Cardiac muscle cell (in vitro differentiated cells and primary cell): ENCODE measurements around the gene FAXDC2. TPM values are rescaled to one million over a fixed set of nuclear protein-coding genes. Genes with fewer than 3 reads are reported as not detected.
A peak's percentile ranks its signal among the peaks of the same experiment; 100 is the strongest.
"Not testable (repeated sequence)": the region's sequence is repeated elsewhere in the genome, so short reads cannot be mapped to it uniquely, and the experiment has no call there.

Source experiments
- DNase-seq, 2 donors: peaks; one replicate each; pipeline versions ENCODE4 v3.0.0 to v3.0.0-alpha.2; 2010 to 2017; ENCODE audit warnings: low read depth in 1 of 2, low spot score in 1 of 2
- H3K27ac ChIP-seq: fragments of 200-600 bp; sonication (generic); 2 replicates; pipeline ENCODE4 v1.5.1; 2016
- H3K27me3 ChIP-seq: fragments of 200-600 bp; sonication (generic); 2 replicates; pipeline ENCODE4 v1.6.0; 2016; ENCODE audit warnings: control low read depth
- H3K36me3 ChIP-seq: fragments of 200-600 bp; sonication (generic); 2 replicates; pipeline ENCODE4 v1.5.1; 2016; ENCODE audit warnings: control low read depth
- H3K4me1 ChIP-seq: fragments of 200-600 bp; sonication (generic); 2 replicates; pipeline ENCODE4 v1.8.1; 2017; ENCODE audit warnings: low read depth, mild to moderate bottlenecking, mixed run types
- H3K4me3 ChIP-seq: fragments of 200-600 bp; sonication (generic); 2 replicates; pipeline ENCODE4 v1.5.1; 2016; ENCODE audit warnings: mild to moderate bottlenecking
- H3K9me3 ChIP-seq: fragments of 200-600 bp; sonication (generic); 2 replicates; pipeline ENCODE4 v1.5.1; 2017; ENCODE audit warnings: low read depth, mild to moderate bottlenecking, control low read depth
- polyA plus RNA-seq: library from polyadenylated mRNA; unstranded; fragments of >200 nt; fragmentation: Nextera tagmentation; extraction: Ambion mirVana; gene quantifications from 2 replicates; pipeline ENCODE4 v1.2.1, GENCODE V29; 2016
- total RNA-seq: library from RNA; depleted of rRNA; stranded (reverse); fragments of >200 nt; gene quantifications from 2 replicates; pipeline ENCODE4 v1.2.3, GENCODE V29; 2016
- TF ChIP-seq, protein P1 (sequence below): IDR thresholded peaks from 2 replicates; pipeline ENCODE4 v1.5.1; 2012; ENCODE audit warnings: low read depth, mild to moderate bottlenecking, low read length

The FAXDC2 gene
- total and polyA plus RNA-seq, 2 experiments from 2014 or later = 25.1 to 39.4 TPM

DNA sequence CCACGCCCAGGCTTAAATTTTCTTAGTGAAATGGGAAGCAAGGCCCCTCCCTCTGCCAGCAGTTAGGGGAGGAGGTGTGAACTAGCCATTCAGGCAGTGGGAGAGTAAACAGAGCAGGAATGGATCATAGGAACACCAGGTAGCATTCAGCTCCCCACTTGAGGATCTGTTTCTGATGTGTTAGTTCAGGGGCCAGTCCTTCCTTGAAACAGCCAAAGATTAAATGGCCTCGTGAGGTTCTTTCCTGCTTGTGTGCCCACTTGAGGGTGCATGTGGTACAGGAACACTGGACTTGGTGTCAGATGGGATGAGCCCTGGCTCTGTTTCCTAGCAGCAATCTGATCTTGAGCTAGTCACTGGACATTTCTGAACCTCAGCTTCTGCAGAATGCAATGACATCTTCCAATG is 21.2 kb downstream of the FAXDC2 start:
- H3K4me3 ChIP-seq = no peak overlapping the region
- no peaks in the 10 kb centered on the region for H3K4me1 ChIP-seq
- H3K9me3 ChIP-seq = no peaks in the 10 kb centered on the region
- H3K36me3 ChIP-seq = peaks cover 11% of the 10 kb centered on the region
- TF ChIP-seq, protein P1, sequence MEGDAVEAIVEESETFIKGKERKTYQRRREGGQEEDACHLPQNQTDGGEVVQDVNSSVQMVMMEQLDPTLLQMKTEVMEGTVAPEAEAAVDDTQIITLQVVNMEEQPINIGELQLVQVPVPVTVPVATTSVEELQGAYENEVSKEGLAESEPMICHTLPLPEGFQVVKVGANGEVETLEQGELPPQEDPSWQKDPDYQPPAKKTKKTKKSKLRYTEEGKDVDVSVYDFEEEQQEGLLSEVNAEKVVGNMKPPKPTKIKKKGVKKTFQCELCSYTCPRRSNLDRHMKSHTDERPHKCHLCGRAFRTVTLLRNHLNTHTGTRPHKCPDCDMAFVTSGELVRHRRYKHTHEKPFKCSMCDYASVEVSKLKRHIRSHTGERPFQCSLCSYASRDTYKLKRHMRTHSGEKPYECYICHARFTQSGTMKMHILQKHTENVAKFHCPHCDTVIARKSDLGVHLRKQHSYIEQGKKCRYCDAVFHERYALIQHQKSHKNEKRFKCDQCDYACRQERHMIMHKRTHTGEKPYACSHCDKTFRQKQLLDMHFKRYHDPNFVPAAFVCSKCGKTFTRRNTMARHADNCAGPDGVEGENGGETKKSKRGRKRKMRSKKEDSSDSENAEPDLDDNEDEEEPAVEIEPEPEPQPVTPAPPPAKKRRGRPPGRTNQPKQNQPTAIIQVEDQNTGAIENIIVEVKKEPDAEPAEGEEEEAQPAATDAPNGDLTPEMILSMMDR = no peak
- no peak for DNase-seq
- no peaks in the 10 kb centered on the region for H3K27me3 ChIP-seq
- H3K27ac ChIP-seq = peak overlapping the region; percentile 54

DNA sequence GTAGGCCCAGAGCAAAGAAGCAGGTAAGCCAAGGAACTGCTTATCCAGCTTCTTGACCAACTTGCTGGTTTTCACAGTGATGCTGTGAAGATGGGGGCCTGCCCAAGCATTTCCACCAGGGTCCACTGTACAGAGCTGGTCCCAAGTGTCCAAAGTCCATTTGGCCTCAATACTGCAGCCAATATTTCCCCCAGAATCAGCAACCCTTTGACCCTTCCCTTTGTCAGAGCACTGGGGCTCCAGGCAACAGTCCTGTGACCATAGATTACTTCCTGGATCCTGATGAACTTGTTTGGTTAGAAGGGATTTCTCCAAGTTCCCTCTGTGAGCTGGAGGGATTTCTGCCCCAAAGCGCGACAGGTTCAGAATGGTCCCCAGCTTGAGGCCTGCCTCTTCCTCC is 26.3 kb downstream of the FAXDC2 start:
- Histone ChIP-seq H3K4me3 (no peak overlapping the region), H3K27ac (no peak overlapping the region), H3K36me3 (peaks cover 24% of the 10 kb centered on the region), H3K27me3 (no peaks in the 10 kb centered on the region), H3K4me1 (no peaks in the 10 kb centered on the region), H3K9me3 (no peaks in the 10 kb centered on the region)
- TF ChIP-seq, protein P1 = no peak
- DNase-seq = no peak

DNA sequence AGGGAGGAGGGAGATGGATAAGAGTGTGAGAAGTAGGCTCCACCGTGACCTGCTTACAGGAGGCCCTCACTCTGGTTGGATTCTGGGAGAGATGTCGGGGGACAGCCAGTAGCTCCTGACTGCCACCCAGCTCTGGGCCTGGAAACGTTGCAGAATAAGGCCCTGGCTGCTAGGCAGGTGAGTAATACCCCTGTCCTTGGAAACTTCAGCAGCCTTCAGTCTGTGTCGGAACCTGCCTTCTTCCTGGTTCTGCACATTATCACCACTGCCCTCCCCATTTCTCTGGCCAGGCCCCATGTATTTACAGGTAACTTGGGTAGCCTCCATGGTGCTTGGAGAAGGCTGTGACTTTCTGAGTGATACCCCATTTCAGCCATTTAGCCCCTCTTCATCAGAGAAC is 26.8 kb downstream of the FAXDC2 start:
- H3K36me3 ChIP-seq = peaks cover 25% of the 10 kb centered on the region
- no peaks in the 10 kb centered on the region for H3K4me1 ChIP-seq
- DNase-seq = no peak
- no peaks in the 10 kb centered on the region for H3K27me3 ChIP-seq
- no peak overlapping the region for H3K27ac ChIP-seq
- H3K9me3 ChIP-seq = no peaks in the 10 kb centered on the region
- H3K4me3 ChIP-seq = no peak overlapping the region
- TF ChIP-seq, protein P1 = no peak

- H3K27me3 ChIP-seq, DNase-seq, H3K9me3 ChIP-seq, H3K4me3 ChIP-seq, H3K27ac ChIP-seq, H3K4me1 ChIP-seq: not testable (repeated sequence)
- H3K36me3 ChIP-seq = peaks cover 29% of the 10 kb centered on the region
Measured at GRCh38 chr5:154822896-154823295, 27.5 kb downstream of the FAXDC2 start.

- TF ChIP-seq, protein P1 = no peak
- Histone ChIP-seq H3K4me3 (no peak overlapping the region), H3K36me3 (peaks cover 26% of the 10 kb centered on the region), H3K27ac (no peak overlapping the region), H3K9me3 (no peaks in the 10 kb centered on the region), H3K4me1 (no peaks in the 10 kb centered on the region), H3K27me3 (no peaks in the 10 kb centered on the region)
- no peak for DNase-seq
Measured at GRCh38 chr5:154820383-154820782, 30.0 kb downstream of the FAXDC2 start.

GRCh38 chr5:154819546-154819945 is 30.9 kb downstream of the FAXDC2 start:
- TF ChIP-seq, protein P1 = no peak
- Histone ChIP-seq H3K27ac (no peak overlapping the region), H3K36me3 (peaks cover 26% of the 10 kb centered on the region), H3K9me3 (no peaks in the 10 kb centered on the region), H3K4me1 (no peaks in the 10 kb centered on the region), H3K27me3 (no peaks in the 10 kb centered on the region), H3K4me3 (no peak overlapping the region)
- no peak for DNase-seq
